OCI-LY1 (cell line): ENCODE data around the gene ESYT1.

ENCODE experiments used
- EZH2 ChIP-seq: fragments of 200-600 bp; sonication (generic), shearing (Covaris generic); IDR thresholded peaks from 2 replicates; pipeline ENCODE4 v1.8.0; 2017; ENCODE audit warnings: borderline replicate concordance, mixed run types, mild to moderate bottlenecking, antibody characterized with exemption, low read length, moderate library complexity, mixed read lengths
- TF ChIP-seq, protein P1 (sequence below): fragments of 200-600 bp; sonication (generic), shearing (Covaris generic); IDR thresholded peaks from 2 replicates; pipeline ENCODE4 v1.5.1; 2017; ENCODE audit warnings: mild to moderate bottlenecking, antibody characterized with exemption, low read length, moderate library complexity, mixed read lengths

DNA sequence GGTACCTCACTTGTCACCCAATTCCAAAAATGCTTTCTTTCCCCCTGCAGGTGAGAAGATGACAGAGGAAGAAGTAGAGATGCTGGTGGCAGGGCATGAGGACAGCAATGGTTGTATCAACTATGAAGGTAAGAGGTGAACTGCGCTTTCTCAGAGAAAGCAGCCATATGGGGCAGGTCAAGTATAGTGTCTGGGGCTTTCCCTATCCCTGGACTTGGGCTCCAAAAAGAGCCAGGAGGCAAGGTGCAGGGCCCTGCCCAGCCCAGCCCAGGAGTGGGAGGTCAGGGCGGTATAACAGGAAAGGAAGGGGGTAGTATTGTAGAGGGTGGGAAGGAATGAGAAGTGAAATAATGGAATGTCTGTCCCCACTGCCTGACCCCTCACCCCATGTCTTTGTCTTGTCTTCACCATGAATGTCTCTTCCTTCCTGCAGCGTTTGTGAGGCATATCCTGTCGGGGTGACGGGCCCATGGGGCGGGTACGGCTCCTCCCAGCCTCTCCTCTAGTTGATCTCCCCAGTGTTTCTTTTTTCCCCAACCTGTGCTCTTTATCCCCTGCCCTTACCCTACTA lies 32.2 kb downstream of the ESYT1 start:
- TF ChIP-seq, protein P1, sequence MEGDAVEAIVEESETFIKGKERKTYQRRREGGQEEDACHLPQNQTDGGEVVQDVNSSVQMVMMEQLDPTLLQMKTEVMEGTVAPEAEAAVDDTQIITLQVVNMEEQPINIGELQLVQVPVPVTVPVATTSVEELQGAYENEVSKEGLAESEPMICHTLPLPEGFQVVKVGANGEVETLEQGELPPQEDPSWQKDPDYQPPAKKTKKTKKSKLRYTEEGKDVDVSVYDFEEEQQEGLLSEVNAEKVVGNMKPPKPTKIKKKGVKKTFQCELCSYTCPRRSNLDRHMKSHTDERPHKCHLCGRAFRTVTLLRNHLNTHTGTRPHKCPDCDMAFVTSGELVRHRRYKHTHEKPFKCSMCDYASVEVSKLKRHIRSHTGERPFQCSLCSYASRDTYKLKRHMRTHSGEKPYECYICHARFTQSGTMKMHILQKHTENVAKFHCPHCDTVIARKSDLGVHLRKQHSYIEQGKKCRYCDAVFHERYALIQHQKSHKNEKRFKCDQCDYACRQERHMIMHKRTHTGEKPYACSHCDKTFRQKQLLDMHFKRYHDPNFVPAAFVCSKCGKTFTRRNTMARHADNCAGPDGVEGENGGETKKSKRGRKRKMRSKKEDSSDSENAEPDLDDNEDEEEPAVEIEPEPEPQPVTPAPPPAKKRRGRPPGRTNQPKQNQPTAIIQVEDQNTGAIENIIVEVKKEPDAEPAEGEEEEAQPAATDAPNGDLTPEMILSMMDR: no peak; the same call in 1 of the 2 replicates
- no peak for TF ChIP-seq EZH2
